Gastroesophageal sphincter (tissue), 3 donors: ENCODE data around the gene TP53TG5.

Experiments used
- CTCF ChIP-seq, 4 experiments: fragments of 200-600 bp in 2 of 4; fragments of 450-650 bp in 2 of 4; sonication (generic) in 1 of 4; IDR thresholded peaks; one replicate each; pipeline ENCODE4 v1.5.1; 2017 to 2019; ENCODE audit warnings: antibody characterized with exemption in 4 of 4, mild to moderate bottlenecking in 2 of 4, moderate library complexity in 2 of 4
- POLR2A ChIP-seq, 2 donors: fragments of 450-650 bp; IDR thresholded peaks; one replicate each; pipeline ENCODE4 v1.6.1; 2017; ENCODE audit warnings: antibody characterized with exemption in 2 of 2, mild to moderate bottlenecking in 2 of 2, moderate library complexity in 1 of 2

- TF ChIP-seq CTCF (IDR thresholded peaks at IDR 0.05): no peak
- no peak for TF ChIP-seq POLR2A (IDR thresholded peaks at IDR 0.05)
Observed at GRCh38 chr20:45404438-45404837, 26.3 kb upstream of the TP53TG5 start.
